Heart right ventricle (tissue), 16 donors: ENCODE data around the gene ACSL5. TPM values are rescaled to one million over a fixed set of nuclear protein-coding genes. Genes with fewer than 3 reads are reported as not detected.
A peak's percentile ranks its signal among the peaks of the same experiment; 100 is the strongest.

Source experiments
- ATAC-seq, 8 donors: fragments of 200-7000 bp; cut with Tn5 transposase; one replicate each; pipeline ENCODE4 v1.9.1; 2020; ENCODE audit warnings: mild to moderate bottlenecking in 8 of 8, moderate library complexity in 8 of 8, moderate number of reproducible peaks in 1 of 8
- DNase-seq, 2 donors: peaks; one replicate each; pipeline ENCODE4 v3.0.0-alpha.2; 2020
- H3K27ac ChIP-seq, 10 donors: fragments of 200-600 bp; sonication (generic) in 2 of 10; one replicate each; pipeline versions ENCODE4 v1.5.0 to v1.8.0; 2020 to 2022; ENCODE audit warnings: mild to moderate bottlenecking in 3 of 10
- H3K27me3 ChIP-seq, 7 donors: fragments of 200-600 bp; one replicate each; pipeline ENCODE4 v1.8.0; 2021 to 2022; ENCODE audit warnings: mild to moderate bottlenecking in 2 of 7
- H3K36me3 ChIP-seq, 9 donors: fragments of 200-600 bp; sonication (generic) in 1 of 9; one replicate each; pipeline versions ENCODE4 v1.5.0 to v1.8.0; 2020 to 2022; ENCODE audit warnings: mild to moderate bottlenecking in 2 of 9
- H3K4me1 ChIP-seq, 9 donors: fragments of 200-600 bp; sonication (generic) in 1 of 9; one replicate each; pipeline versions ENCODE4 v1.5.0 to v1.8.0; 2020 to 2022; ENCODE audit warnings: mild to moderate bottlenecking in 4 of 9
- H3K4me3 ChIP-seq, 10 donors: fragments of 200-600 bp; sonication (generic) in 2 of 10; one replicate each; pipeline versions ENCODE4 v1.5.0 to v1.8.0; 2020 to 2022; ENCODE audit warnings: mild to moderate bottlenecking in 7 of 10, moderate library complexity in 2 of 10
- H3K9me3 ChIP-seq, 11 donors: fragments of 200-600 bp in 10 of 11; sonication (generic) in 2 of 11; one replicate each; pipeline versions ENCODE4 v1.5.0 to v1.8.0; 2013 to 2022; ENCODE audit warnings: mild to moderate bottlenecking in 2 of 11, control low read depth in 1 of 11, moderate library complexity in 1 of 11
- CTCF ChIP-seq, 9 donors: fragments of 200-600 bp; sonication (generic) in 2 of 9; IDR thresholded peaks; one replicate each; pipeline versions ENCODE4 v1.5.0 to v1.8.0; 2021 to 2022; ENCODE audit warnings: antibody characterized with exemption in 9 of 9, mild to moderate bottlenecking in 5 of 9, moderate library complexity in 1 of 9
- WGBS, 2 donors: extraction: QIAGEN DNeasy Blood & Tissue Kit; methylation state at CpG; one replicate each; pipeline ENCODE4 v1.1.7; 2013; ENCODE audit warnings: inconsistent platforms in 1 of 2; 5-methylcytosine and 5-hydroxymethylcytosine counted together
- intact Hi-C, 10 donors: fragments of 100-400 bp; cut with DNase I; formaldehyde crosslinking; loops; one replicate each; pipeline versions ENCODE4 v1.11.1 to v1.14.2; 2022
- polyA plus RNA-seq, 2 donors: library from polyadenylated mRNA; stranded (reverse); fragments of 200-250 nt; gene quantifications; one replicate each; pipeline ENCODE4 v1.2.3, GENCODE V29; 2013
- total RNA-seq, 10 donors: library from RNA; stranded (reverse); fragmentation: NEBNext Ultra II Directional in 3 of 10; extraction: Animal tissue kit (Norgen Biotek cat#: 25700) in 3 of 10; gene quantifications; one replicate each; pipeline versions ENCODE4 v1.2.1 to v1.2.4, GENCODE V29; 2021 to 2023
- donor health status: Arrhythmogenic right ventricular cardiomyopathy.
- donor health status: ischemic (EF 13 %, LVEDD 7.1; RV severe dilation, severe dysfunction).
- donor health status: healthy with polysubstance abuse.
- donor health status: DM: no; HTN: yes; CAD: no.
- donor health status: DM: no; HTN: no; CAD: no.
- donor health status: ischemic (EF 25% LVEDD 6.9; RV normal size, moderate dysfunction).
- donor health status: ischemic (EF 25% LVEDD 5.7; RV mildly dilated, moderate dysfunction).
- donor health status: healthy.
- donor health status: DM: yes; HTN: yes; CAD: no.
- donor health status: Ischemic cardiomyopathy.
- donor health status: ischemic (EF 35%, LVEDD 5.7; RV mildly dilated, moderate dysfunction).
- donor health status: nonischemic (EF 11% LVEDD 7.7; RV severe dilation, severe dysfunction).
- donor health status: DM: yes; HTN: yes; CAD: no.
- donor health status: PGD.
- donor health status: ischemic (EF 29% LVEDD 5.4; RV normal size, mild dysfunction).
- donor health status: nonischemic (EF 23%, LVEDD 6.1; RV moderate dilation, normal function).

Gene ACSL5
- total and polyA plus RNA-seq, 12 donors, result 3.1 to 17.4 (median 6.6) TPM

GRCh38 chr10:112332022-112332421, 41.9 kb upstream of the ACSL5 start:
- no peak for TF ChIP-seq CTCF (IDR thresholded peaks at IDR 0.05)

GRCh38 chr10:112332509-112333228, 41.2 kb upstream of the ACSL5 start:
- H3K36me3 ChIP-seq, result no peaks in the 10 kb centered on the region
- DNase-seq, result no peak
- no peaks in the 10 kb centered on the region for H3K27me3 ChIP-seq
- H3K4me3 ChIP-seq, result no peak overlapping the region
- H3K9me3 ChIP-seq, result no peaks in the 10 kb centered on the region
- peak in 2 of 8 donors; percentile 9 to 63 for ATAC-seq
- H3K4me1 ChIP-seq, result peaks cover 0 to 8% (median 0%) of the 10 kb centered on the region in 9 donors
- 57 to 60% methylated on average over 5 of the region's 5 CpGs for WGBS, 2 donors
- no peak for TF ChIP-seq CTCF (IDR thresholded peaks at IDR 0.05)
- no peak overlapping the region for H3K27ac ChIP-seq
- intact Hi-C loops, result no loop called here

More at GRCh38 chr10:112332022-112332421, 41.9 kb upstream of the ACSL5 start:
- no peak overlapping the region for H3K27ac ChIP-seq
- DNase-seq, result no peak
- no peak for ATAC-seq
- H3K9me3 ChIP-seq, result no peaks in the 10 kb centered on the region
- H3K4me3 ChIP-seq, result no peak overlapping the region
- intact Hi-C loops, result no loop called here
- WGBS, 2 donors, result 80 to 93% methylated on average over 3 of the region's 3 CpGs
- H3K36me3 ChIP-seq, result no peaks in the 10 kb centered on the region
- peaks cover 0 to 8% (median 0%) of the 10 kb centered on the region in 9 donors for H3K4me1 ChIP-seq
- H3K27me3 ChIP-seq, result no peaks in the 10 kb centered on the region

- Histone ChIP-seq H3K4me3 (no peak overlapping the region), H3K27me3 (no peaks in the 10 kb centered on the region), H3K4me1 (peaks cover 0 to 8% (median 0%) of the 10 kb centered on the region in 9 donors), H3K36me3 (no peaks in the 10 kb centered on the region), H3K9me3 (no peaks in the 10 kb centered on the region), H3K27ac (no peak overlapping the region)
- DNase-seq, result no peak
- no peak for TF ChIP-seq CTCF (IDR thresholded peaks at IDR 0.05)
- no peak for ATAC-seq
- 81 to 84% methylated on average over 4 of the region's 4 CpGs for whole genome bisulfite sequencing, 2 donors
- intact Hi-C loops, result no loop called here
Measured at GRCh38 chr10:112333452-112333851, 40.5 kb upstream of the ACSL5 start.

- Histone ChIP-seq H3K4me3 (no peak overlapping the region), H3K27ac (no peak overlapping the region), H3K36me3 (no peaks in the 10 kb centered on the region), H3K9me3 (no peaks in the 10 kb centered on the region), H3K4me1 (peaks cover 0 to 8% (median 0%) of the 10 kb centered on the region in 9 donors), H3K27me3 (no peaks in the 10 kb centered on the region)
- intact Hi-C loops, result no loop called here
- no peak for DNase-seq
- 44 to 56% methylated on average over 5 of the region's 5 CpGs for WGBS, 2 donors
- no peak for TF ChIP-seq CTCF (IDR thresholded peaks at IDR 0.05)
- ATAC-seq, result peak in 1 of 8 donors; percentile 68
Measured at GRCh38 chr10:112335111-112335867, 38.6 kb upstream of the ACSL5 start.
